GM18520 (cell line): Measurements from ENCODE around the gene SNRPD3.
"Not testable (repeated sequence)": the region's sequence is repeated elsewhere in the genome, so short reads cannot be mapped to it uniquely, and the experiment has no call there.

Experiments used
- ATAC-seq: cut with Tn5 transposase; IDR thresholded peaks from one replicate; pipeline ENCODE4 v1.9.1; 2021; ENCODE audit not compliant: unreplicated experiment

Gene SNRPD3

DNA sequence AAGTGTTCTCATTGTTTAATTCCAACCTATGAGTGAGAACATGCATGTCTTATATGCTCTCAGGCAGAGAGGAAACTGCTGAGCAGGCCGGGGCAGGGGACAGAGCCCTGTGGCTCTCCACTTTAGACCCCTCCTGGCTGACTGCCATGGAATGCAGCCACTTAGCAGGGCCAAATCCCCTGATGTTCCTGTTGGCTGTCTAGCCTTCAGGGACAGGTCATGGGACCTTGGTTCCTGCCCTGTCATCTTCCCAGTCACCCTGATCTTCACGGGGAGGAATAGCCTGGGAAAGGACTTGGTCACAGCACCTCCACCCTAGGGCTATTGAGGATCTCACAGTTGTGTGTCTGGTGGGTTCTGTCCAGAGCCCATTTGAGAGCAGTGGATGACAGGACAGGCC, 50.5 kb downstream of the SNRPD3 start:
- not testable (repeated sequence) for ATAC-seq

DNA sequence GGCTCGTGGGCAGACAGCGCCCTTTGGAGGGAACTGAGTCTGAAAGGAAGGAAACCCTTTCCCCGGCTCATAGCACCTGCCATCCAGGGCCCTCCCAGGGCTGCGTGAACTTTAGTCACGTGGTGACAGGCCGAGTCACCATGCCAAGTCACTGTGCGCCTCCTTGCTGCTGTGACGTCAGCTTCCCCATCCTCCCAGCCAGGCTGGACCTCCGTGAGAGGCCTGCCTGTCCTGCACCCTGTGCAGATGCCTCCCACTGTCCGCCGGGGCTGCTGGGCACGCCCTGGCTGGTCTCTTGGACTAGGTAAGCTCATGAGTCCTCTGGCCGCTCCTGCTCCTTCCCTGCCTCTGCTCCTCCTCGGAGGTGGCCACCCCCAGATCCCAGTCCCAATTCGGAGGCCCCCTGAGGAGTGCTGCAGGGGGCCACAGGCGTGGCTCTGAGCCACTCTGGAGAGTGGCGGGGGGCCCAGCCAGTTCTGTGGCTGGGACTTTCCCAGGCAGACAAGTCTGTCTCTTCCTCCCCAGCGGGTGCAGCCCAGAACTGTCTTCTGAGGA, 51.7 kb downstream of the SNRPD3 start:
- not testable (repeated sequence) for ATAC-seq

GRCh38 chr22:24608327-24608726, 52.5 kb downstream of the SNRPD3 start:
- not testable (repeated sequence) for ATAC-seq

DNA sequence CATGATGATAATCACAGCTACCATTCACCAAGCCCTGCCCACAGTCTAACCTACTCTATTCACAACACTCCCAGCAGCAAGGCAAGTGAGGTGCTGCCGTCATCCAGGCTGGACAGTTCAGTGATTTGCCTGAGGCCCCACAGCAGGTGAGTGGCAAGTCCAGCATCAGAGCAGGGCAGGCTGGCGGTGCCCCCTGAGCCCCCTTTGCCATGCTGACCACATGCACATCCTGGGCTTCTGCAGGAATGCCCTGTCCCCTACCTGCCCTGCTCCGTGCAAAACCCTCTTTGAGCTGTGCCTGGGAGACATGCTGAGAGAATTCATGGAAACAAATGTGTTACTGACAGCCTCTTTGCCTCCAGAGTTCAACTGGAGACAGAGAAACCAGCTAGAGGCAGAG, 54.1 kb downstream of the SNRPD3 start:
- not testable (repeated sequence) for ATAC-seq

DNA sequence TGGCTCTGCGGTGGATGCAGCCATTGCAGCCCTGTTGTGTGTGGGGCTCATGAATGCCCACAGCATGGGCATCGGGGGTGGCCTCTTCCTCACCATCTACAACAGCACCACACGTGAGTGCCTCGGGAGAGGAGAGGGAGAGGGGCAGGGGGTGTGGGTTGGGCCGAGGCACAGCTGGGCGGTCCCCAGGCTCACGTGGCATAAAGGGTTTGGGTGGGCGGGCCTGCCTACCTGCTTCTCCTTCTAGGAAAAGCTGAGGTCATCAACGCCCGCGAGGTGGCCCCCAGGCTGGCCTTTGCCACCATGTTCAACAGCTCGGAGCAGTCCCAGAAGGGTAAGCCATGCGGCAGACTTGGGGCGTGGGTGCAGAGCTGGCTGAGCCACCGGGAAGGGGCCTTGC, 59.0 kb downstream of the SNRPD3 start:
- ATAC-seq: not testable (repeated sequence)

GRCh38 chr22:24621244-24621643, 65.4 kb downstream of the SNRPD3 start:
- not testable (repeated sequence) for ATAC-seq

DNA sequence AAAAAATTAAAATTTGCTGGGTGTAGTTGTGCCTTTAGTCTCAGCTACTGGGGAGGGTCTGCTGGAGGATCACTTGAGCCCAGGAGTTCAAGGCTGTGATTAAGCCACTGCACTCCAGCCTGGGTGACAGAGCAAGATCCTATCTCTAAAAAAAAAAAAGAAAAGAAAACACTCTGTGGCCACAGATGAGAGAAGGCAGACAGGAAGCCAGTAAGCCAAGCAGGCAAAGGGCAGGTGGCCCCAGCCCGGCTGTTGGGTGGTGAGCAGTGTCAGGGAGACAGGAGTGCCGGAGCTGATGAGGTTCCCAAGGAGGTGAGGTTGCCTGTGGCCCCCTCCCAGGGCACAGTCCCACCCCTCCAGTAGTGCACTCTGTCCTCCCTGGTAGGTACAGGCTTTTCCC, 66.8 kb downstream of the SNRPD3 start:
- not testable (repeated sequence) for ATAC-seq
